Fibroblast of lung (primary cell): Measurements from ENCODE around the gene SEMA5B.

Experiments
- CTCF ChIP-seq, 2 donors: IDR thresholded peaks in 1 of 2; conservative IDR thresholded peaks in 1 of 2; 1 replicate in 1 of 2; 2 replicates in 1 of 2; pipeline ENCODE4 v1.5.1; 2011 to 2012; ENCODE audit warnings: low read length in 2 of 2, control low read depth in 1 of 2, inconsistent platforms in 1 of 2, low read depth in 1 of 2, mild to moderate bottlenecking in 1 of 2
- EZH2 ChIP-seq: IDR thresholded peaks from 2 replicates; pipeline ENCODE4 v1.5.1; 2012; ENCODE audit warnings: low read length, control low read depth, mild to moderate bottlenecking; ENCODE audit errors: missing control alignments

- TF ChIP-seq CTCF (conservative IDR thresholded peaks at IDR 0.05 in 1 of 2, IDR thresholded peaks at IDR 0.05 in 1 of 2; ENCODE audit: low read depth in 1 of 2, low read length in 2 of 2) (no peak), EZH2 (no peak)
These were observed 108.8 kb downstream of the SEMA5B start for GRCh38 chr3:122918576-122919290.
